HepG2 (cell line): ENCODE results near the gene FANCD2. TPM values are rescaled to one million over a fixed set of nuclear protein-coding genes. Genes with fewer than 3 reads are reported as not detected.

Source experiments
- ATRX ChIP-seq: sonication (generic); formaldehyde crosslinking; IDR thresholded peaks from 2 replicates; pipeline ENCODE4 v1.4.0; 2020; ENCODE audit warnings: missing genetic modification reagents, borderline replicate concordance
- BRD4 ChIP-seq: sonication (generic); formaldehyde crosslinking; IDR thresholded peaks from 2 replicates; pipeline ENCODE4 v1.4.0; 2020; ENCODE audit warnings: missing genetic modification reagents
- EED ChIP-seq: sonication (generic); formaldehyde crosslinking; IDR thresholded peaks from 2 replicates; pipeline ENCODE4 v1.5.0; 2020; ENCODE audit warnings: mild to moderate bottlenecking, missing genetic modification reagents
- ESRRA ChIP-seq: sonication (generic); formaldehyde crosslinking; IDR thresholded peaks from 2 replicates; pipeline ENCODE4 v1.5.1; 2020; ENCODE audit warnings: mild to moderate bottlenecking, low read depth, missing genetic modification reagents
- FOXJ3 ChIP-seq: sonication (generic); formaldehyde crosslinking; IDR thresholded peaks from 2 replicates; pipeline ENCODE4 v1.4.0; 2020; ENCODE audit warnings: missing genetic modification reagents, mild to moderate bottlenecking, borderline replicate concordance
- HDAC1 ChIP-seq: sonication (generic); formaldehyde crosslinking; IDR thresholded peaks from 2 replicates; pipeline ENCODE4 v1.5.1; 2020; ENCODE audit warnings: mild to moderate bottlenecking, missing genetic modification reagents
- HMGXB3 ChIP-seq: sonication (generic); formaldehyde crosslinking; IDR thresholded peaks from 2 replicates; pipeline ENCODE4 v1.4.0; 2020; ENCODE audit warnings: missing genetic modification reagents, borderline replicate concordance
- KLF13 ChIP-seq: sonication (generic); formaldehyde crosslinking; IDR thresholded peaks from 2 replicates; pipeline ENCODE4 v1.4.0; 2020; ENCODE audit warnings: mild to moderate bottlenecking, missing genetic modification reagents
- KLF15 ChIP-seq: sonication (generic); formaldehyde crosslinking; IDR thresholded peaks from 2 replicates; pipeline ENCODE4 v1.8.1; 2023; ENCODE audit warnings: borderline replicate concordance, mild to moderate bottlenecking, inconsistent platforms, missing genetic modification reagents, mixed read lengths
- MXD4 ChIP-seq: IDR thresholded peaks from 2 replicates; pipeline ENCODE4 v1.6.1; 2016; ENCODE audit warnings: mild to moderate bottlenecking, missing biosample characterization, missing genetic modification reagents
- THAP8 ChIP-seq: sonication (generic); formaldehyde crosslinking; IDR thresholded peaks from 2 replicates; pipeline ENCODE4 v1.5.1; 2020; ENCODE audit warnings: missing genetic modification reagents, mild to moderate bottlenecking, borderline replicate concordance
- YEATS2 ChIP-seq: sonication (generic); formaldehyde crosslinking; IDR thresholded peaks from 2 replicates; pipeline ENCODE4 v1.4.0; 2020; ENCODE audit warnings: missing genetic modification reagents, borderline replicate concordance
- ZNF567 ChIP-seq: sonication (generic); formaldehyde crosslinking; IDR thresholded peaks from 2 replicates; pipeline ENCODE4 v1.8.1; 2023; ENCODE audit warnings: mild to moderate bottlenecking, missing genetic modification reagents, borderline replicate concordance
- ZNF614 ChIP-seq: IDR thresholded peaks from 2 replicates; pipeline ENCODE4 v1.6.1; 2018; ENCODE audit warnings: missing biosample characterization, missing genetic modification reagents, inconsistent platforms, borderline replicate concordance
- ZNF883 ChIP-seq: sonication (generic); formaldehyde crosslinking; IDR thresholded peaks from 2 replicates; pipeline ENCODE4 v1.5.1; 2020; ENCODE audit warnings: mild to moderate bottlenecking, missing genetic modification reagents; ENCODE audit errors: not compliant biosample characterization
- polyA plus RNA-seq, 8 experiments: library from polyadenylated mRNA; depleted of rRNA in 3 of 8; stranded (reverse) in 7 of 8; unstranded in 1 of 8; fragments of >200 nt; fragmentation: Illumina TruSeq in 4 of 8; extraction: Trizol in 4 of 8; gene quantifications; 2 replicates each; pipeline versions ENCODE4 v1.2.1 to v1.2.3, GENCODE V29; 2011 to 2016; ENCODE audit warnings: low read depth in 4 of 8, missing spikeins in 1 of 8, mixed read lengths in 1 of 8; ENCODE audit not compliant: insufficient read depth in 1 of 8
- total RNA-seq, 5 experiments: library from RNA; depleted of rRNA; stranded (reverse); fragments of >200 nt; fragmentation: Illumina TruSeq; extraction: Trizol; gene quantifications; 2 replicates each; pipeline ENCODE4 v1.2.3, GENCODE V29; 2016; ENCODE audit warnings: low read depth in 1 of 5
- TF ChIP-seq, protein P1 (sequence below): sonication (generic); formaldehyde crosslinking; IDR thresholded peaks from 2 replicates; pipeline ENCODE4 v1.5.1; 2020; ENCODE audit warnings: missing genetic modification reagents, mild to moderate bottlenecking, borderline replicate concordance
- TF ChIP-seq, protein P2 (sequence below), 2 experiments: fragments of 450-650 bp in 1 of 2; sonication (generic) in 1 of 2; formaldehyde crosslinking; IDR thresholded peaks; 2 replicates each; pipeline versions ENCODE4 v1.5.0 to v1.8.0; 2020 to 2022; ENCODE audit warnings: mild to moderate bottlenecking in 1 of 2, missing genetic modification reagents in 1 of 2
- TF ChIP-seq, protein P3 (sequence below): IDR thresholded peaks from 2 replicates; pipeline ENCODE4 v1.6.1; 2016; ENCODE audit warnings: mild to moderate bottlenecking, missing biosample characterization, missing genetic modification reagents

Gene FANCD2
- total and polyA plus RNA-seq, 2 of the 13 experiments (the other 11 are each of a cell fraction or from before 2014, with no cell fraction given) = 10.1 to 42.0 TPM

DNA sequence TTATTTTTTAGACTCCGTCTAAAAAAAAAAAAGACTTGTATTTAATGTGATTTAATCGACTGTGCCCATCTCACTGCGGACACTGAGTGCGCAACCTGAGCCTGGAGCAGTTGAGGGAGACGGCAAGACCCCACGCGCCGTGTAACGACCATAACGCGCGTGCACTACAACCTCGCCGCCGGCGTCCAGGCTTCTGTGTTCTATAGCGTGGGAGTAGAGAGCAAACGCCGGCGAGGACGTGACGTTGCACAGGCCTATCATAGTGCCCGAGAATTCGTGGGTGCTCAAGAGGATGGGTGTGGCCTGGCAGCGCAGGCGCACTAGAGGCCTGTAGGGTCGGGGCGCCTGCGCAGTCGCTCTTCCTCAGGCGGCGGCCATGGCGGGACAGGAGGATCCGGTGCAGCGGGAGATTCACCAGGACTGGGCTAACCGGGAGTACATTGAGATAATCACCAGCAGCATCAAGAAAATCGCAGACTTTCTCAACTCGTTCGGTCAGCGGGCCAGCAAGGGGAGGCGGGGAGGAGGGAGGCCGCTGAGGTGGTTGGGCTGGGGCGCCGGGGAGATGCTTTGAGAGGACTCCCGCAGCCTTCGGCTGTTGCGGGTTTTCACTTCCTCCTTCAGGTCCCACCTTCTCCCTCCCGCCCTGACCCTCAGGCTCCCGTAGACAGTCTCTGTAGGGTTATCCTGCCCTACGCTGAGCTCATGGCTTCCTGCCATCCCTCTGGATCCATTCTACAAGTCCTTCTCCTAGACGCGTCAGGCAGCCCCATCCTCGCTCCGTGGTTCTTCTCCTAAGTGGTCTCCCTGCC lies 89.3 kb downstream of the FANCD2 start, which contains the start of gene BRK1 (continued):
- TF ChIP-seq HMGXB3 (CRISPR knock-in tag) = peak; percentile 99
- TF ChIP-seq ESRRA (CRISPR knock-in tag) = no peak
- peak; percentile 76; the same call in 1 of the 2 replicates for TF ChIP-seq MXD4 (CRISPR knock-in tag)
- TF ChIP-seq FOXJ3 (CRISPR knock-in tag) = peak; percentile 74
- TF ChIP-seq ATRX (CRISPR knock-in tag) = no peak
- no peak for TF ChIP-seq KLF15 (CRISPR knock-in tag)
- peak; percentile 79; the same call in 1 of the 2 replicates for TF ChIP-seq ZNF614 (CRISPR knock-in tag)
- peak; percentile 83 for TF ChIP-seq HDAC1 (CRISPR knock-in tag)
- TF ChIP-seq, protein P1, sequence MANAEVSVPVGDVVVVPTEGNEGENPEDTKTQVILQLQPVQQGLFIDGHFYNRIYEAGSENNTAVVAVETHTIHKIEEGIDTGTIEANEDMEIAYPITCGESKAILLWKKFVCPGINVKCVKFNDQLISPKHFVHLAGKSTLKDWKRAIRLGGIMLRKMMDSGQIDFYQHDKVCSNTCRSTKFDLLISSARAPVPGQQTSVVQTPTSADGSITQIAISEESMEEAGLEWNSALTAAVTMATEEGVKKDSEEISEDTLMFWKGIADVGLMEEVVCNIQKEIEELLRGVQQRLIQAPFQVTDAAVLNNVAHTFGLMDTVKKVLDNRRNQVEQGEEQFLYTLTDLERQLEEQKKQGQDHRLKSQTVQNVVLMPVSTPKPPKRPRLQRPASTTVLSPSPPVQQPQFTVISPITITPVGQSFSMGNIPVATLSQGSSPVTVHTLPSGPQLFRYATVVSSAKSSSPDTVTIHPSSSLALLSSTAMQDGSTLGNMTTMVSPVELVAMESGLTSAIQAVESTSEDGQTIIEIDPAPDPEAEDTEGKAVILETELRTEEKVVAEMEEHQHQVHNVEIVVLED (CRISPR knock-in tag) = peak; percentile 76; the same call in 1 of the 2 replicates
- no peak for TF ChIP-seq ZNF883 (CRISPR knock-in tag)
- peak; percentile 81; the same call in 1 of the 2 replicates for TF ChIP-seq YEATS2 (CRISPR knock-in tag)
- TF ChIP-seq, protein P2, sequence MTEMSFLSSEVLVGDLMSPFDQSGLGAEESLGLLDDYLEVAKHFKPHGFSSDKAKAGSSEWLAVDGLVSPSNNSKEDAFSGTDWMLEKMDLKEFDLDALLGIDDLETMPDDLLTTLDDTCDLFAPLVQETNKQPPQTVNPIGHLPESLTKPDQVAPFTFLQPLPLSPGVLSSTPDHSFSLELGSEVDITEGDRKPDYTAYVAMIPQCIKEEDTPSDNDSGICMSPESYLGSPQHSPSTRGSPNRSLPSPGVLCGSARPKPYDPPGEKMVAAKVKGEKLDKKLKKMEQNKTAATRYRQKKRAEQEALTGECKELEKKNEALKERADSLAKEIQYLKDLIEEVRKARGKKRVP (CRISPR knock-in tag; IDR thresholded peaks at IDR 0.05) = no peak
- no peak for TF ChIP-seq THAP8
- TF ChIP-seq, protein P3, sequence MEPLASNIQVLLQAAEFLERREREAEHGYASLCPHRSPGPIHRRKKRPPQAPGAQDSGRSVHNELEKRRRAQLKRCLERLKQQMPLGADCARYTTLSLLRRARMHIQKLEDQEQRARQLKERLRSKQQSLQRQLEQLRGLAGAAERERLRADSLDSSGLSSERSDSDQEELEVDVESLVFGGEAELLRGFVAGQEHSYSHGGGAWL (CRISPR knock-in tag) = peak; percentile 39; the same call in 1 of the 2 replicates
- TF ChIP-seq ZNF567 (CRISPR knock-in tag) = no peak
- no peak for TF ChIP-seq KLF13
- TF ChIP-seq EED = 0 out of 2 replicates have a peak, but pooled peaks have one; percentile 50
- peak; percentile 96 for TF ChIP-seq BRD4 (CRISPR knock-in tag)
